IPS-15b (cell line): ENCODE data around the gene SEPSECS.
"Not testable (repeated sequence)": the region's sequence is repeated elsewhere in the genome, so short reads cannot be mapped to it uniquely, and the experiment has no call there.

ENCODE experiments used
- H3K27me3 ChIP-seq: one replicate; pipeline ENCODE4 v1.6.1; 2013; ENCODE audit warnings: low read length; ENCODE audit not compliant: control insufficient read depth, insufficient read depth
- H3K36me3 ChIP-seq: one replicate; pipeline ENCODE4 v1.6.1; 2013; ENCODE audit warnings: low read length; ENCODE audit not compliant: control insufficient read depth, insufficient read depth
- H3K4me1 ChIP-seq: one replicate; pipeline ENCODE4 v1.6.1; 2013; ENCODE audit warnings: mild to moderate bottlenecking, low read length; ENCODE audit not compliant: control insufficient read depth, insufficient read depth
- H3K4me3 ChIP-seq: one replicate; pipeline ENCODE4 v1.5.1; 2013; ENCODE audit warnings: low read depth, low read length
- H3K9ac ChIP-seq: one replicate; pipeline ENCODE4 v1.6.1; 2013; ENCODE audit warnings: low read depth, mild to moderate bottlenecking, low read length
- H3K9me3 ChIP-seq: one replicate; pipeline ENCODE4 v1.6.1; 2013; ENCODE audit warnings: mild to moderate bottlenecking, low read length; ENCODE audit not compliant: control insufficient read depth, insufficient read depth

Gene SEPSECS

GRCh38 chr4:25090516-25090915 lies 69.7 kb downstream of the SEPSECS start:
- Histone ChIP-seq H3K9me3 (no peaks in the 10 kb centered on the region), H3K27me3 (peaks cover 12% of the 10 kb centered on the region), H3K4me1 (peaks cover 2% of the 10 kb centered on the region), H3K4me3 (no peak overlapping the region), H3K36me3 (no peaks in the 10 kb centered on the region), H3K9ac (no peak overlapping the region)

- Histone ChIP-seq H3K9me3 (no peaks in the 10 kb centered on the region), H3K9ac (no peak overlapping the region), H3K27me3 (peaks cover 12% of the 10 kb centered on the region), H3K4me3 (no peak overlapping the region), H3K36me3 (no peaks in the 10 kb centered on the region), H3K4me1 (peaks cover 2% of the 10 kb centered on the region)
Observed at GRCh38 chr4:25089051-25089763, 71.0 kb downstream of the SEPSECS start.

- Histone ChIP-seq H3K27me3 (peaks cover 12% of the 10 kb centered on the region), H3K4me1 (peaks cover 2% of the 10 kb centered on the region), H3K4me3 (peak overlapping the region; percentile 35), H3K9me3 (no peaks in the 10 kb centered on the region), H3K9ac (no peak overlapping the region), H3K36me3 (no peaks in the 10 kb centered on the region)
Observed at GRCh38 chr4:25088093-25088952, 71.9 kb downstream of the SEPSECS start.

- H3K4me1 ChIP-seq, result peaks cover 2% of the 10 kb centered on the region
- no peaks in the 10 kb centered on the region for H3K36me3 ChIP-seq
- no peak overlapping the region for H3K9ac ChIP-seq
- no peak overlapping the region for H3K4me3 ChIP-seq
- no peaks in the 10 kb centered on the region for H3K9me3 ChIP-seq
- H3K27me3 ChIP-seq, result peaks cover 12% of the 10 kb centered on the region
Observed at GRCh38 chr4:25085671-25086070, 74.6 kb downstream of the SEPSECS start.

- H3K27me3 ChIP-seq, H3K4me3 ChIP-seq, H3K9ac ChIP-seq, H3K36me3 ChIP-seq, H3K9me3 ChIP-seq, H3K4me1 ChIP-seq: not testable (repeated sequence)
Observed at GRCh38 chr4:25083441-25083840, 76.8 kb downstream of the SEPSECS start.

GRCh38 chr4:25081866-25082471 lies 78.3 kb downstream of the SEPSECS start:
- Histone ChIP-seq H3K9me3 (no peaks in the 10 kb centered on the region), H3K36me3 (no peaks in the 10 kb centered on the region), H3K4me1 (no peaks in the 10 kb centered on the region), H3K4me3 (no peak overlapping the region), H3K9ac (no peak overlapping the region), H3K27me3 (no peaks in the 10 kb centered on the region)

GRCh38 chr4:25080571-25080970 lies 79.7 kb downstream of the SEPSECS start:
- no peaks in the 10 kb centered on the region for H3K4me1 ChIP-seq
- no peaks in the 10 kb centered on the region for H3K36me3 ChIP-seq
- no peak overlapping the region for H3K9ac ChIP-seq
- H3K4me3 ChIP-seq, result no peak overlapping the region
- no peaks in the 10 kb centered on the region for H3K9me3 ChIP-seq
- no peaks in the 10 kb centered on the region for H3K27me3 ChIP-seq

GRCh38 chr4:25078523-25078922 lies 81.7 kb downstream of the SEPSECS start:
- Histone ChIP-seq H3K4me1 (no peaks in the 10 kb centered on the region), H3K4me3 (no peak overlapping the region), H3K9ac (no peak overlapping the region), H3K9me3 (no peaks in the 10 kb centered on the region), H3K36me3 (peaks cover 2% of the 10 kb centered on the region), H3K27me3 (no peaks in the 10 kb centered on the region)

GRCh38 chr4:25076625-25077398 lies 83.4 kb downstream of the SEPSECS start:
- Histone ChIP-seq H3K9ac (no peak overlapping the region), H3K27me3 (no peaks in the 10 kb centered on the region), H3K4me3 (no peak overlapping the region), H3K4me1 (no peaks in the 10 kb centered on the region), H3K36me3 (peaks cover 2% of the 10 kb centered on the region), H3K9me3 (no peaks in the 10 kb centered on the region)

GRCh38 chr4:25075851-25076250 lies 84.4 kb downstream of the SEPSECS start:
- Histone ChIP-seq H3K4me1 (no peaks in the 10 kb centered on the region), H3K9ac (no peak overlapping the region), H3K36me3 (peaks cover 2% of the 10 kb centered on the region), H3K4me3 (no peak overlapping the region), H3K27me3 (no peaks in the 10 kb centered on the region), H3K9me3 (no peaks in the 10 kb centered on the region)

- no peak overlapping the region for H3K9ac ChIP-seq
- peaks cover 2% of the 10 kb centered on the region for H3K36me3 ChIP-seq
- H3K4me3 ChIP-seq, result no peak overlapping the region
- peaks cover 3% of the 10 kb centered on the region for H3K4me1 ChIP-seq
- H3K9me3 ChIP-seq, result no peaks in the 10 kb centered on the region
- H3K27me3 ChIP-seq, result no peaks in the 10 kb centered on the region
Observed at GRCh38 chr4:25075129-25075528, 85.1 kb downstream of the SEPSECS start.
